SK-N-SH treated with all-trans-retinoic acid at 6 μM for 48 hours (cell line): ENCODE data around the gene TECTA.

ENCODE experiments used
- ARNTL ChIP-seq: fragments of 450-650 bp; formaldehyde crosslinking; IDR thresholded peaks from 2 replicates; pipeline ENCODE4 v1.5.0; 2020; ENCODE audit warnings: low read depth, mild to moderate bottlenecking, moderate library complexity, borderline replicate concordance
- BACH2 ChIP-seq: fragments of 250-450 bp; sonication (Bioruptor Pico); IDR thresholded peaks from 2 replicates; pipeline ENCODE4 v1.9.0; 2021; ENCODE audit warnings: mild to moderate bottlenecking, borderline replicate concordance
- CSDC2 ChIP-seq: fragments of 250-450 bp; sonication (Bioruptor Pico); IDR thresholded peaks from 2 replicates; pipeline ENCODE4 v1.5.0; 2020; ENCODE audit warnings: mild to moderate bottlenecking, moderate library complexity
- ISL1 ChIP-seq: fragments of 250-450 bp; sonication (Bioruptor Pico); IDR thresholded peaks from 2 replicates; pipeline ENCODE4 v2.1.2; 2022; ENCODE audit warnings: mild to moderate bottlenecking, moderate library complexity
- SNAI2 ChIP-seq: fragments of 250-450 bp; sonication (Bioruptor Pico); IDR thresholded peaks from 2 replicates; pipeline ENCODE4 v1.5.0; 2020; ENCODE audit warnings: mild to moderate bottlenecking, moderate library complexity
- ZFP3 ChIP-seq: fragments of 250-450 bp; sonication (Bioruptor Pico); IDR thresholded peaks from 2 replicates; pipeline ENCODE4 v1.5.0; 2020; ENCODE audit warnings: mild to moderate bottlenecking, moderate library complexity
- ZFP30 ChIP-seq: fragments of 450-650 bp; formaldehyde crosslinking; IDR thresholded peaks from 2 replicates; pipeline ENCODE4 v1.5.0; 2022; ENCODE audit warnings: mild to moderate bottlenecking, moderate library complexity
- ZNF565 ChIP-seq: fragments of 450-650 bp; formaldehyde crosslinking; conservative IDR thresholded peaks from 2 replicates; pipeline ENCODE4 v1.5.0; 2020; ENCODE audit warnings: low read depth, mild to moderate bottlenecking, moderate library complexity
- TF ChIP-seq, protein P1 (sequence below): fragments of 250-450 bp; sonication (Bioruptor Pico); IDR thresholded peaks from 2 replicates; pipeline ENCODE4 v1.8.0; 2021; ENCODE audit warnings: low read depth, mild to moderate bottlenecking, moderate library complexity, borderline replicate concordance
- TF ChIP-seq, protein P2 (sequence below): fragments of 250-450 bp; sonication (Bioruptor Pico); IDR thresholded peaks from 2 replicates; pipeline ENCODE4 v1.8.0; 2020; ENCODE audit warnings: mild to moderate bottlenecking, moderate library complexity, borderline replicate concordance
- TF ChIP-seq, protein P3 (sequence below): fragments of 250-450 bp; sonication (Bioruptor Pico); IDR thresholded peaks from 2 replicates; pipeline ENCODE4 v1.5.0; 2020; ENCODE audit warnings: mild to moderate bottlenecking, moderate library complexity
- TF ChIP-seq, protein P4 (sequence below): fragments of 250-450 bp; sonication (Bioruptor Pico); IDR thresholded peaks from 2 replicates; pipeline ENCODE4 v1.5.1; 2021; ENCODE audit warnings: mild to moderate bottlenecking, moderate library complexity
- TF ChIP-seq, protein P5 (sequence below): fragments of 250-450 bp; sonication (Bioruptor Pico); IDR thresholded peaks from 2 replicates; pipeline ENCODE4 v1.5.1; 2020; ENCODE audit warnings: low read depth, mild to moderate bottlenecking, moderate library complexity

DNA sequence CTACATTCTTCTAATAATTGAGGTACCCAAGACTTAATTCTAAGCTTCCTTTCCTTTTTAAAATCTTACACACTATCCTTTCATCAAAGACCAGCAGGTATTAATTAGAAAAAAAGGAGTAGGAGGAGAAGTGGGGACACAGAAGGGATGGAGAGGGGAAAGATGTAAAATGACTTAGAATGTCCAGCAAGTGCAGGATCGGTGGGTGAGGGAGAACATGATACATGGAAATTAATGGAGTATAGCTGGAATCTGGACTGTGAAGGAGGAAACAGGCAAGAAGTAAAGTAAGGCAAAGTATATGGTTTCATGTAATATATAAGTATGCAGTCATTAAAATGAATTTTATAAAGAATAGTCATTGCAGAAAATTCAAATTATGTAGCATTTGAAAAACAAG lies 127.8 kb downstream of the TECTA start:
- TF ChIP-seq, protein P1, sequence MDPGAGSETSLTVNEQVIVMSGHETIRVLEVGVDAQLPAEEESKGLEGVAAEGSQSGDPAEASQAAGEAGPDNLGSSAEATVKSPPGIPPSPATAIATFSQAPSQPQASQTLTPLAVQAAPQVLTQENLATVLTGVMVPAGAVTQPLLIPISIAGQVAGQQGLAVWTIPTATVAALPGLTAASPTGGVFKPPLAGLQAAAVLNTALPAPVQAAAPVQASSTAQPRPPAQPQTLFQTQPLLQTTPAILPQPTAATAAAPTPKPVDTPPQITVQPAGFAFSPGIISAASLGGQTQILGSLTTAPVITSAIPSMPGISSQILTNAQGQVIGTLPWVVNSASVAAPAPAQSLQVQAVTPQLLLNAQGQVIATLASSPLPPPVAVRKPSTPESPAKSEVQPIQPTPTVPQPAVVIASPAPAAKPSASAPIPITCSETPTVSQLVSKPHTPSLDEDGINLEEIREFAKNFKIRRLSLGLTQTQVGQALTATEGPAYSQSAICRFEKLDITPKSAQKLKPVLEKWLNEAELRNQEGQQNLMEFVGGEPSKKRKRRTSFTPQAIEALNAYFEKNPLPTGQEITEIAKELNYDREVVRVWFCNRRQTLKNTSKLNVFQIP (CRISPR knock-in tag), result no peak
- TF ChIP-seq CSDC2, result no peak
- TF ChIP-seq, protein P2, sequence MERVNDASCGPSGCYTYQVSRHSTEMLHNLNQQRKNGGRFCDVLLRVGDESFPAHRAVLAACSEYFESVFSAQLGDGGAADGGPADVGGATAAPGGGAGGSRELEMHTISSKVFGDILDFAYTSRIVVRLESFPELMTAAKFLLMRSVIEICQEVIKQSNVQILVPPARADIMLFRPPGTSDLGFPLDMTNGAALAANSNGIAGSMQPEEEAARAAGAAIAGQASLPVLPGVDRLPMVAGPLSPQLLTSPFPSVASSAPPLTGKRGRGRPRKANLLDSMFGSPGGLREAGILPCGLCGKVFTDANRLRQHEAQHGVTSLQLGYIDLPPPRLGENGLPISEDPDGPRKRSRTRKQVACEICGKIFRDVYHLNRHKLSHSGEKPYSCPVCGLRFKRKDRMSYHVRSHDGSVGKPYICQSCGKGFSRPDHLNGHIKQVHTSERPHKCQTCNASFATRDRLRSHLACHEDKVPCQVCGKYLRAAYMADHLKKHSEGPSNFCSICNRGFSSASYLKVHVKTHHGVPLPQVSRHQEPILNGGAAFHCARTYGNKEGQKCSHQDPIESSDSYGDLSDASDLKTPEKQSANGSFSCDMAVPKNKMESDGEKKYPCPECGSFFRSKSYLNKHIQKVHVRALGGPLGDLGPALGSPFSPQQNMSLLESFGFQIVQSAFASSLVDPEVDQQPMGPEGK (CRISPR knock-in tag), result no peak
- no peak for TF ChIP-seq ZNF565 (CRISPR knock-in tag)
- no peak for TF ChIP-seq SNAI2
- TF ChIP-seq, protein P3, sequence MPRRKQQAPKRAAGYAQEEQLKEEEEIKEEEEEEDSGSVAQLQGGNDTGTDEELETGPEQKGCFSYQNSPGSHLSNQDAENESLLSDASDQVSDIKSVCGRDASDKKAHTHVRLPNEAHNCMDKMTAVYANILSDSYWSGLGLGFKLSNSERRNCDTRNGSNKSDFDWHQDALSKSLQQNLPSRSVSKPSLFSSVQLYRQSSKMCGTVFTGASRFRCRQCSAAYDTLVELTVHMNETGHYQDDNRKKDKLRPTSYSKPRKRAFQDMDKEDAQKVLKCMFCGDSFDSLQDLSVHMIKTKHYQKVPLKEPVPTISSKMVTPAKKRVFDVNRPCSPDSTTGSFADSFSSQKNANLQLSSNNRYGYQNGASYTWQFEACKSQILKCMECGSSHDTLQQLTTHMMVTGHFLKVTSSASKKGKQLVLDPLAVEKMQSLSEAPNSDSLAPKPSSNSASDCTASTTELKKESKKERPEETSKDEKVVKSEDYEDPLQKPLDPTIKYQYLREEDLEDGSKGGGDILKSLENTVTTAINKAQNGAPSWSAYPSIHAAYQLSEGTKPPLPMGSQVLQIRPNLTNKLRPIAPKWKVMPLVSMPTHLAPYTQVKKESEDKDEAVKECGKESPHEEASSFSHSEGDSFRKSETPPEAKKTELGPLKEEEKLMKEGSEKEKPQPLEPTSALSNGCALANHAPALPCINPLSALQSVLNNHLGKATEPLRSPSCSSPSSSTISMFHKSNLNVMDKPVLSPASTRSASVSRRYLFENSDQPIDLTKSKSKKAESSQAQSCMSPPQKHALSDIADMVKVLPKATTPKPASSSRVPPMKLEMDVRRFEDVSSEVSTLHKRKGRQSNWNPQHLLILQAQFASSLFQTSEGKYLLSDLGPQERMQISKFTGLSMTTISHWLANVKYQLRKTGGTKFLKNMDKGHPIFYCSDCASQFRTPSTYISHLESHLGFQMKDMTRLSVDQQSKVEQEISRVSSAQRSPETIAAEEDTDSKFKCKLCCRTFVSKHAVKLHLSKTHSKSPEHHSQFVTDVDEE (CRISPR knock-in tag), result no peak
- TF ChIP-seq ZFP30 (CRISPR knock-in tag), result no peak
- TF ChIP-seq, protein P4, sequence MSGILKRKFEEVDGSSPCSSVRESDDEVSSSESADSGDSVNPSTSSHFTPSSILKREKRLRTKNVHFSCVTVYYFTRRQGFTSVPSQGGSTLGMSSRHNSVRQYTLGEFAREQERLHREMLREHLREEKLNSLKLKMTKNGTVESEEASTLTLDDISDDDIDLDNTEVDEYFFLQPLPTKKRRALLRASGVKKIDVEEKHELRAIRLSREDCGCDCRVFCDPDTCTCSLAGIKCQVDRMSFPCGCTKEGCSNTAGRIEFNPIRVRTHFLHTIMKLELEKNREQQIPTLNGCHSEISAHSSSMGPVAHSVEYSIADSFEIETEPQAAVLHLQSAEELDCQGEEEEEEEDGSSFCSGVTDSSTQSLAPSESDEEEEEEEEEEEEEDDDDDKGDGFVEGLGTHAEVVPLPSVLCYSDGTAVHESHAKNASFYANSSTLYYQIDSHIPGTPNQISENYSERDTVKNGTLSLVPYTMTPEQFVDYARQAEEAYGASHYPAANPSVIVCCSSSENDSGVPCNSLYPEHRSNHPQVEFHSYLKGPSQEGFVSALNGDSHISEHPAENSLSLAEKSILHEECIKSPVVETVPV (CRISPR knock-in tag), result no peak
- no peak for TF ChIP-seq ZFP3 (CRISPR knock-in tag)
- no peak for TF ChIP-seq BACH2 (CRISPR knock-in tag)
- TF ChIP-seq, protein P5, sequence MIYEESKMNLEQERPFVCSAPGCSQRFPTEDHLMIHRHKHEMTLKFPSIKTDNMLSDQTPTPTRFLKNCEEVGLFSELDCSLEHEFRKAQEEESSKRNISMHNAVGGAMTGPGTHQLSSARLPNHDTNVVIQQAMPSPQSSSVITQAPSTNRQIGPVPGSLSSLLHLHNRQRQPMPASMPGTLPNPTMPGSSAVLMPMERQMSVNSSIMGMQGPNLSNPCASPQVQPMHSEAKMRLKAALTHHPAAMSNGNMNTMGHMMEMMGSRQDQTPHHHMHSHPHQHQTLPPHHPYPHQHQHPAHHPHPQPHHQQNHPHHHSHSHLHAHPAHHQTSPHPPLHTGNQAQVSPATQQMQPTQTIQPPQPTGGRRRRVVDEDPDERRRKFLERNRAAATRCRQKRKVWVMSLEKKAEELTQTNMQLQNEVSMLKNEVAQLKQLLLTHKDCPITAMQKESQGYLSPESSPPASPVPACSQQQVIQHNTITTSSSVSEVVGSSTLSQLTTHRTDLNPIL (CRISPR knock-in tag), result no peak
- TF ChIP-seq ISL1 (CRISPR knock-in tag), result no peak
- no peak for TF ChIP-seq ARNTL (CRISPR knock-in tag)
